GM23338 (cell line): Measurements from ENCODE around the gene ZHX3. TPM values are rescaled to one million over a fixed set of nuclear protein-coding genes. Genes with fewer than 3 reads are reported as not detected.

ENCODE experiments used
- ATAC-seq: fragments of 200-7000 bp; cut with Tn5 transposase; 3 replicates; pipeline ENCODE4 v1.9.1; 2020
- DNase-seq: peaks from one replicate; pipeline ENCODE4 v3.0.0-alpha.2; 2015; ENCODE audit warnings: low spot score
- H2AFZ ChIP-seq: fragments of 200-600 bp; sonication (generic); 2 replicates; pipeline ENCODE4 v1.8.0; 2016; ENCODE audit warnings: antibody characterized with exemption, mild to moderate bottlenecking, moderate library complexity
- H3F3A ChIP-seq: fragments of 200-600 bp; sonication (generic); replicated peaks from 2 replicates; pipeline ENCODE4 v1.8.0; 2017; ENCODE audit warnings: antibody characterized with exemption, mixed run types, low read depth
- H3K27ac ChIP-seq: fragments of 200-600 bp; sonication (generic); 2 replicates; pipeline ENCODE4 v1.6.1; 2016; ENCODE audit warnings: low read depth
- H3K27me3 ChIP-seq: fragments of 200-600 bp; sonication (generic); 2 replicates; pipeline ENCODE4 v1.8.0; 2016; ENCODE audit warnings: mild to moderate bottlenecking, mixed run types, moderate library complexity; ENCODE audit not compliant: insufficient read depth
- H3K36me3 ChIP-seq: fragments of 200-600 bp; sonication (generic); 2 replicates; pipeline ENCODE4 v1.8.0; 2016; ENCODE audit warnings: mild to moderate bottlenecking; ENCODE audit not compliant: insufficient read depth
- H3K4me1 ChIP-seq: fragments of 200-600 bp; sonication (generic); 2 replicates; pipeline ENCODE4 v1.8.0; 2016; ENCODE audit warnings: mild to moderate bottlenecking, moderate library complexity; ENCODE audit not compliant: insufficient read depth
- H3K4me2 ChIP-seq: fragments of 200-600 bp; sonication (generic); 2 replicates; pipeline ENCODE4 v1.7.1; 2017; ENCODE audit warnings: mixed run types
- H3K4me3 ChIP-seq: fragments of 200-600 bp; sonication (generic); 2 replicates; pipeline ENCODE4 v1.6.1; 2016; ENCODE audit warnings: mixed run types
- H3K79me2 ChIP-seq: fragments of 200-600 bp; sonication (generic); replicated peaks from 2 replicates; pipeline ENCODE4 v1.8.0; 2017; ENCODE audit warnings: mild to moderate bottlenecking; ENCODE audit not compliant: insufficient read depth
- H3K9me2 ChIP-seq: fragments of 200-600 bp; sonication (generic); 2 replicates; pipeline ENCODE4 v1.8.0; 2017; ENCODE audit not compliant: insufficient read depth
- H4K20me1 ChIP-seq: fragments of 200-600 bp; sonication (generic); replicated peaks from 2 replicates; pipeline ENCODE4 v1.8.0; 2017; ENCODE audit warnings: mild to moderate bottlenecking; ENCODE audit not compliant: insufficient read depth
- H3K27ac Mint-ChIP-seq: 2 replicates; pipeline ENCODE4 v1.8.0; 2020; ENCODE audit warnings: inconsistent platforms, mild to moderate bottlenecking, moderate library complexity, mixed read lengths
- H3K27me3 Mint-ChIP-seq: 3 replicates; pipeline ENCODE4 v1.8.0; 2022; ENCODE audit warnings: low read depth, mild to moderate bottlenecking, moderate library complexity, mixed read lengths, inconsistent platforms; ENCODE audit not compliant: insufficient read depth, poor library complexity
- H3K36me3 Mint-ChIP-seq: 3 replicates; pipeline ENCODE4 v1.8.0; 2021; ENCODE audit warnings: low read depth, mild to moderate bottlenecking, inconsistent platforms, moderate library complexity, mixed read lengths
- H3K4me1 Mint-ChIP-seq: 3 replicates; pipeline ENCODE4 v1.8.0; 2020; ENCODE audit warnings: mild to moderate bottlenecking, inconsistent platforms, mixed read lengths
- H3K4me3 Mint-ChIP-seq: 3 replicates; pipeline ENCODE4 v1.8.0; 2021; ENCODE audit warnings: moderate library complexity, mild to moderate bottlenecking, inconsistent platforms, mixed read lengths
- H3K9me3 Mint-ChIP-seq: 3 replicates; pipeline ENCODE4 v1.8.0; 2020; ENCODE audit warnings: moderate library complexity, mild to moderate bottlenecking, inconsistent platforms, mixed read lengths
- EZH2 ChIP-seq: fragments of 200-600 bp; sonication (generic); IDR thresholded peaks from one replicate; pipeline ENCODE4 v1.8.0; 2017; ENCODE audit warnings: antibody characterized with exemption, mild to moderate bottlenecking, low read depth; ENCODE audit not compliant: unreplicated experiment
- EZH2phosphoT487 ChIP-seq: fragments of 200-600 bp; sonication (generic); IDR thresholded peaks from one replicate; pipeline ENCODE4 v1.8.1; 2018; ENCODE audit warnings: antibody characterized with exemption; ENCODE audit not compliant: unreplicated experiment
- JUNB ChIP-seq: IDR thresholded peaks from one replicate; pipeline ENCODE4 v1.6.1; 2016; ENCODE audit warnings: antibody characterized with exemption; ENCODE audit not compliant: unreplicated experiment
- POLR2AphosphoS5 ChIP-seq: IDR thresholded peaks from 2 replicates; pipeline ENCODE4 v1.6.1; 2016; ENCODE audit warnings: antibody characterized with exemption, low read depth
- STAT1 ChIP-seq: IDR thresholded peaks from one replicate; pipeline ENCODE4 v1.6.1; 2016; ENCODE audit warnings: antibody characterized with exemption; ENCODE audit not compliant: unreplicated experiment
- ZNF114 ChIP-seq: fragments of 250-450 bp; sonication (Bioruptor Pico); IDR thresholded peaks from 2 replicates; pipeline ENCODE4 v1.5.0; 2020; ENCODE audit warnings: mild to moderate bottlenecking, moderate library complexity
- ZNF331 ChIP-seq: fragments of 250-450 bp; sonication (Bioruptor Pico); IDR thresholded peaks from 2 replicates; pipeline ENCODE4 v1.5.0; 2020; ENCODE audit warnings: low read depth, mild to moderate bottlenecking, moderate library complexity
- polyA plus RNA-seq: library from polyadenylated mRNA; unstranded; fragments of >200 nt; fragmentation: Nextera tagmentation; extraction: Ambion mirVana; gene quantifications from 2 replicates; pipeline ENCODE4 v1.2.1, GENCODE V29; 2016
- total RNA-seq: library from RNA; depleted of rRNA; stranded (reverse); fragments of >200 nt; shearing (Covaris generic); gene quantifications from 2 replicates; pipeline ENCODE4 v1.2.3, GENCODE V29; 2014
- TF ChIP-seq, protein P1 (sequence below): IDR thresholded peaks from 2 replicates; pipeline ENCODE4 v1.6.1; 2016; ENCODE audit warnings: antibody characterized with exemption

The ZHX3 gene
- total and polyA plus RNA-seq, 2 experiments from 2014 or later: 1.7 to 2.8 TPM

GRCh38 chr20:41278936-41279335 lies 38.6 kb downstream of the ZHX3 start (continued):
- TF ChIP-seq, protein P1, sequence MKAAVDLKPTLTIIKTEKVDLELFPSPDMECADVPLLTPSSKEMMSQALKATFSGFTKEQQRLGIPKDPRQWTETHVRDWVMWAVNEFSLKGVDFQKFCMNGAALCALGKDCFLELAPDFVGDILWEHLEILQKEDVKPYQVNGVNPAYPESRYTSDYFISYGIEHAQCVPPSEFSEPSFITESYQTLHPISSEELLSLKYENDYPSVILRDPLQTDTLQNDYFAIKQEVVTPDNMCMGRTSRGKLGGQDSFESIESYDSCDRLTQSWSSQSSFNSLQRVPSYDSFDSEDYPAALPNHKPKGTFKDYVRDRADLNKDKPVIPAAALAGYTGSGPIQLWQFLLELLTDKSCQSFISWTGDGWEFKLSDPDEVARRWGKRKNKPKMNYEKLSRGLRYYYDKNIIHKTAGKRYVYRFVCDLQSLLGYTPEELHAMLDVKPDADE: no peak
- TF ChIP-seq POLR2AphosphoS5: no peak
- TF ChIP-seq ZNF114 (CRISPR knock-in tag): no peak
- no peak for TF ChIP-seq JUNB
- TF ChIP-seq ZNF331 (CRISPR knock-in tag): no peak
- no peak for TF ChIP-seq EZH2phosphoT487

DNA sequence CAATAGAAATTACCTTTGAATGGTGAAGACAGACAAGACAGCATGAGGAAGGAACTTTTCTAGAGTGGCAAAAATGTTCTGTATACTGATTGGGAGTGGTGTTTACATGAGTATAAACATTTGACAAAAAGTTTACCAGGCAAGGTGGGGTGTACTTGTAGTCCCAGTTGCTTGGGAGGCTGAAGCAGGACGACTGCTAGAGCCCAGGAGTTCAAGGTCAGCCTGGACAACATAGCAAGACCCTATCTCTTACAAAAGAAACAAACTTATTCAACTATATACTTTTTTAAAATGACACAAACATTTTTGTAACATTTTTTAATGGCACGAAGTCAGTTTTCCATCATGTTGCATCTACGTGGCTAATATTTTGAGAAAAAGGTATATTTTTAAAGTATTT lies 40.5 kb downstream of the ZHX3 start:
- DNase-seq (no peak), ATAC-seq (no peak)
- Histone ChIP-seq H2AFZ (no peak overlapping the region), H3K9me2 (no peaks in the 10 kb centered on the region), H3K36me3 (no peaks in the 10 kb centered on the region), H3K4me2 (no peak overlapping the region), H3K27ac (no peak overlapping the region), H4K20me1 (no peaks in the 10 kb centered on the region), H3F3A (no peaks in the 10 kb centered on the region), H3K4me3 (no peak overlapping the region), H3K27me3 (no peaks in the 10 kb centered on the region), H3K79me2 (no peaks in the 10 kb centered on the region), H3K4me1 (peaks cover 10% of the 10 kb centered on the region; the same call in 1 of the 2 replicates)
- peaks cover 5% of the 10 kb centered on the region for H3K27me3 Mint-ChIP-seq
- no peak overlapping the region for H3K27ac Mint-ChIP-seq
- no peaks in the 10 kb centered on the region for H3K9me3 Mint-ChIP-seq
- H3K4me3 Mint-ChIP-seq: no peak overlapping the region
- no peaks in the 10 kb centered on the region for H3K36me3 Mint-ChIP-seq
- H3K4me1 Mint-ChIP-seq: peaks cover 7% of the 10 kb centered on the region
- no peak for TF ChIP-seq EZH2phosphoT487
- no peak for TF ChIP-seq STAT1

DNA sequence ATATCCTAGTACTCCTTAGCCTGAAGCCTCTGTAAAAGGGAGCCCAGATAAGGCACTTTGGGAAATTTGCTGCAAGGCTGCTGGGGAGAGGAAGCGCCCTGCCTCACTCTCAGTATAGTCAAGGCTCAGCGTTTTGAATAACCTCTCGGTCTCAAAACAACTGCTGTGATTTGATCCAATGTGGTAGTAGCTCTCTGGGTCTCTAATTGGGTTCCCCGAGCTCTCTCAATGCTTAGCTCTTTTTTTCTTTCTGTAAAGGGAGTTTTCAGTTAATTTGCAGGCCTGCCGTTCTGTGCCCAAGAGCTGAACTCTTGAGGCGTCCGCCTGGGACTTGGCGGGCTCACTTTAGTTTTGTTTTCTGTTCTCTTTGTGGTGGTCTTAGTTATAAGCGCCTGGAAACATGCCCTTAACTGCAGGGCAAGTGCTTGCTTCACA lies 41.2 kb downstream of the ZHX3 start:
- H3K36me3 Mint-ChIP-seq: no peaks in the 10 kb centered on the region
- TF ChIP-seq STAT1: no peak
- no peak for TF ChIP-seq EZH2phosphoT487
- no peak for TF ChIP-seq EZH2
- no peaks in the 10 kb centered on the region for H3K9me3 Mint-ChIP-seq
- H3K27ac ChIP-seq: no peak overlapping the region
- no peak overlapping the region for H3K4me3 ChIP-seq
- no peaks in the 10 kb centered on the region for H3K9me2 ChIP-seq
- peaks cover 7% of the 10 kb centered on the region for H3K4me1 Mint-ChIP-seq
- no peak overlapping the region for H3K4me3 Mint-ChIP-seq
- no peaks in the 10 kb centered on the region for H3K27me3 ChIP-seq
- no peaks in the 10 kb centered on the region for H3K36me3 ChIP-seq
- DNase-seq: no peak
- H4K20me1 ChIP-seq: no peaks in the 10 kb centered on the region
- no peaks in the 10 kb centered on the region for H3K79me2 ChIP-seq
- H3F3A ChIP-seq: no peaks in the 10 kb centered on the region
- H3K27me3 Mint-ChIP-seq: peaks cover 5% of the 10 kb centered on the region
- no peak overlapping the region for H2AFZ ChIP-seq
- H3K4me1 ChIP-seq: peaks cover 10% of the 10 kb centered on the region; the same call in 1 of the 2 replicates
- H3K27ac Mint-ChIP-seq: peak overlapping the region; percentile 74; the same call in 1 of the 2 replicates
- peak; percentile 50 for ATAC-seq
- no peak overlapping the region for H3K4me2 ChIP-seq

DNA sequence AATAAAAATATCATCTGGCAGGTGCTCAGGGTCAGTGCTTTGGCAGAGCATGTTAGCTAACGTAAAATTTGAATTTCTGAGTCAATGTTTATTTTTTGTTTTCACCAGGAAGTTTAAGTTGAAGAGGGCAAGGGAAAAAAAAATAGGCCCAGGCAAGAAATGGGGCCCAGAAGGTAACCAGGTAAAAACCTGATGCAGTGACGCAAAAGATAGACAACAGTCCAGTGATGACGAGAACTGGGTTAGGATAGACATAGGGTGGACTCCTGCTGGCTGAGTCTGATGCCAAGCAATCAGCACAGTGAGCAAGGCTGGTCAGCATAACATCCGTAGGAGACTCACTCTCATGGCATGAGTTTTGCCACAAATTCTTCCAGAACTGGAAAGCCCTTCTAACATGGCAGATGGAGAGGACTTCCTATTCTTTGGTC lies 42.2 kb downstream of the ZHX3 start:
- no peak for ATAC-seq
- no peak overlapping the region for H3K27ac ChIP-seq
- H3K4me3 ChIP-seq: no peak overlapping the region
- H3K27ac Mint-ChIP-seq: no peak overlapping the region
- H2AFZ ChIP-seq: no peak overlapping the region
- no peaks in the 10 kb centered on the region for H3K79me2 ChIP-seq
- peaks cover 7% of the 10 kb centered on the region for H3K4me1 Mint-ChIP-seq
- H3K9me3 Mint-ChIP-seq: no peaks in the 10 kb centered on the region
- peaks cover 5% of the 10 kb centered on the region for H3K27me3 Mint-ChIP-seq
- H3K27me3 ChIP-seq: no peaks in the 10 kb centered on the region
- no peaks in the 10 kb centered on the region for H3K36me3 Mint-ChIP-seq
- no peak overlapping the region for H3K4me3 Mint-ChIP-seq
- H3F3A ChIP-seq: no peaks in the 10 kb centered on the region
- no peaks in the 10 kb centered on the region for H4K20me1 ChIP-seq
- no peak for DNase-seq
- H3K36me3 ChIP-seq: no peaks in the 10 kb centered on the region
- no peaks in the 10 kb centered on the region for H3K9me2 ChIP-seq
- H3K4me2 ChIP-seq: no peak overlapping the region
- peaks cover 10% of the 10 kb centered on the region; the same call in 1 of the 2 replicates for H3K4me1 ChIP-seq
- TF ChIP-seq, protein P1: no peak
